Measurements from ENCODE around the gene LEO1.

LEO1 gene

GRCh38 chr15:51969728-51970127 is 1.9 kb downstream of the LEO1 start:
- TF ChIP-seq CTCF (IDR thresholded peaks at IDR 0.05), result no peak
- H3K4me3 Mint-ChIP-seq, result peak overlapping the region; percentile 97
- H3K27me3 Mint-ChIP-seq (ENCODE audit: low read depth, poor library complexity), result peaks cover 4% of the 10 kb centered on the region
- DNase-seq, result no peak
- H3K36me3 Mint-ChIP-seq (ENCODE audit: low read depth), result peaks cover 55% of the 10 kb centered on the region
- peaks cover 33% of the 10 kb centered on the region for H3K9me3 Mint-ChIP-seq
- no peak overlapping the region for H3K27ac Mint-ChIP-seq
- H3K4me1 Mint-ChIP-seq, result peaks cover 22% of the 10 kb centered on the region

- Mint-ChIP-seq H3K27ac (no peak overlapping the region), H3K9me3 (peaks cover 33% of the 10 kb centered on the region), H3K4me3 (no peak overlapping the region), H3K4me1 (peaks cover 22% of the 10 kb centered on the region), H3K27me3 (ENCODE audit: low read depth, poor library complexity) (peaks cover 4% of the 10 kb centered on the region), H3K36me3 (ENCODE audit: low read depth) (peaks cover 56% of the 10 kb centered on the region)
- DNase-seq, result no peak
- no peak for TF ChIP-seq CTCF (IDR thresholded peaks at IDR 0.05)
These were observed 4.0 kb downstream of the LEO1 start for GRCh38 chr15:51967583-51967982.

GRCh38 chr15:51966192-51966591 is 5.4 kb downstream of the LEO1 start:
- Mint-ChIP-seq H3K4me3 (no peak overlapping the region), H3K4me1 (peaks cover 15% of the 10 kb centered on the region), H3K9me3 (peaks cover 29% of the 10 kb centered on the region), H3K27me3 (ENCODE audit: low read depth, poor library complexity) (no peaks in the 10 kb centered on the region), H3K36me3 (ENCODE audit: low read depth) (peaks cover 68% of the 10 kb centered on the region), H3K27ac (peak overlapping the region; percentile 10)
- no peak for TF ChIP-seq CTCF (IDR thresholded peaks at IDR 0.05)
- no peak for DNase-seq

- peaks cover 29% of the 10 kb centered on the region for H3K9me3 Mint-ChIP-seq
- no peaks in the 10 kb centered on the region for H3K27me3 Mint-ChIP-seq (ENCODE audit: low read depth, poor library complexity)
- no peak overlapping the region for H3K4me3 Mint-ChIP-seq
- peaks cover 72% of the 10 kb centered on the region for H3K36me3 Mint-ChIP-seq (ENCODE audit: low read depth)
- no peak for DNase-seq
- peak overlapping the region; percentile 10 for H3K27ac Mint-ChIP-seq
- no peak for TF ChIP-seq CTCF (IDR thresholded peaks at IDR 0.05)
- H3K4me1 Mint-ChIP-seq, result peaks cover 10% of the 10 kb centered on the region
These were observed 5.9 kb downstream of the LEO1 start for GRCh38 chr15:51965691-51966090.

- H3K36me3 Mint-ChIP-seq (ENCODE audit: low read depth), result peaks cover 79% of the 10 kb centered on the region
These were observed 16.1 kb downstream of the LEO1 start for GRCh38 chr15:51955504-51955903.

More at GRCh38 chr15:51955504-51955903, 16.1 kb downstream of the LEO1 start:
- no peak for TF ChIP-seq CTCF (IDR thresholded peaks at IDR 0.05)
- peak overlapping the region; percentile 54 for H3K27ac Mint-ChIP-seq
- H3K4me1 Mint-ChIP-seq, result no peaks in the 10 kb centered on the region
- H3K9me3 Mint-ChIP-seq, result no peaks in the 10 kb centered on the region
- no peak overlapping the region for H3K4me3 Mint-ChIP-seq
- H3K27me3 Mint-ChIP-seq (ENCODE audit: low read depth, poor library complexity), result no peaks in the 10 kb centered on the region
- no peak for DNase-seq
